Lower leg skin (tissue), 3 donors: ENCODE data around the gene APEH.

Experiments used
- POLR2A ChIP-seq, 2 donors: fragments of 450-650 bp; IDR thresholded peaks; one replicate each; pipeline ENCODE4 v1.6.1; 2016 to 2017; ENCODE audit warnings: antibody characterized with exemption in 2 of 2, mild to moderate bottlenecking in 1 of 2, moderate library complexity in 1 of 2
- TF ChIP-seq, protein P1 (sequence below), 3 donors: fragments of 450-650 bp; IDR thresholded peaks; one replicate each; pipeline ENCODE4 v1.5.1; 2016; ENCODE audit warnings: antibody characterized with exemption in 3 of 3, mild to moderate bottlenecking in 3 of 3, moderate library complexity in 2 of 3

- TF ChIP-seq, protein P1, sequence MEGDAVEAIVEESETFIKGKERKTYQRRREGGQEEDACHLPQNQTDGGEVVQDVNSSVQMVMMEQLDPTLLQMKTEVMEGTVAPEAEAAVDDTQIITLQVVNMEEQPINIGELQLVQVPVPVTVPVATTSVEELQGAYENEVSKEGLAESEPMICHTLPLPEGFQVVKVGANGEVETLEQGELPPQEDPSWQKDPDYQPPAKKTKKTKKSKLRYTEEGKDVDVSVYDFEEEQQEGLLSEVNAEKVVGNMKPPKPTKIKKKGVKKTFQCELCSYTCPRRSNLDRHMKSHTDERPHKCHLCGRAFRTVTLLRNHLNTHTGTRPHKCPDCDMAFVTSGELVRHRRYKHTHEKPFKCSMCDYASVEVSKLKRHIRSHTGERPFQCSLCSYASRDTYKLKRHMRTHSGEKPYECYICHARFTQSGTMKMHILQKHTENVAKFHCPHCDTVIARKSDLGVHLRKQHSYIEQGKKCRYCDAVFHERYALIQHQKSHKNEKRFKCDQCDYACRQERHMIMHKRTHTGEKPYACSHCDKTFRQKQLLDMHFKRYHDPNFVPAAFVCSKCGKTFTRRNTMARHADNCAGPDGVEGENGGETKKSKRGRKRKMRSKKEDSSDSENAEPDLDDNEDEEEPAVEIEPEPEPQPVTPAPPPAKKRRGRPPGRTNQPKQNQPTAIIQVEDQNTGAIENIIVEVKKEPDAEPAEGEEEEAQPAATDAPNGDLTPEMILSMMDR (IDR thresholded peaks at IDR 0.05), result peak in 1 of 3 donors; percentile 43
- no peak for TF ChIP-seq POLR2A (IDR thresholded peaks at IDR 0.05)
Measured at GRCh38 chr3:49703443-49703927, 29.3 kb downstream of the APEH start.
